ENCODE measurements around the gene ELP5. TPM values are rescaled to one million over a fixed set of nuclear protein-coding genes. Genes with fewer than 3 reads are reported as not detected.

Gene ELP5
- total RNA-seq (2014; rRNA removed; shearing (Covaris generic)) (23.2 and 41.4 TPM in 2 replicates), polyA plus RNA-seq (2016; fragmentation: Nextera tagmentation; extraction: Ambion mirVana) (38.3 and 40.9 TPM in 2 replicates)
- long read RNA-seq, transcript ELP5-204 (8 exons, 1,423 nt), result major isoform, 21 of 34 reads
- long read RNA-seq, partial matches to known transcripts, result 4 of 34 reads
- long read RNA-seq, other reads (novel, unspliced or antisense), result 2 of 34 reads

GRCh38 chr17:7252176-7253043, at the start of gene ELP5:
ELP5 (plus strand) TSS chr17:7252215; CDS start chr17:7252551, 336 bp downstream.
- ATAC-seq, result peak; percentile 70
- H3K4me1 Mint-ChIP-seq, result peaks cover 28% of the 10 kb centered on the region
- Histone ChIP-seq H3K4me1 (ENCODE audit: insufficient read depth) (peaks cover 15% of the 10 kb centered on the region), H3F3A (replicated peaks; ENCODE audit: low read depth) (peaks cover 15% of the 10 kb centered on the region; the same call in 1 of the 2 replicates), H3K27ac (ENCODE audit: low read depth) (peak within 1 kb of the TSS; percentile 96), H3K27me3 (ENCODE audit: insufficient read depth) (no peaks in the 10 kb centered on the region), H3K4me3 (peak within 1 kb of the TSS; percentile 65), H3K79me2 (replicated peaks; ENCODE audit: insufficient read depth) (peaks cover 53% of the 10 kb centered on the region), H3K4me2 (peak within 1 kb of the TSS; percentile 98), H2AFZ (peak within 1 kb of the TSS; percentile 44; the same call in 1 of the 2 replicates), H3K36me3 (ENCODE audit: insufficient read depth) (peaks cover 13% of the 10 kb centered on the region), H3K9me2 (ENCODE audit: insufficient read depth) (no peaks in the 10 kb centered on the region), H4K20me1 (replicated peaks; ENCODE audit: insufficient read depth) (peaks cover 32% of the 10 kb centered on the region)
- H3K27ac Mint-ChIP-seq, result peak within 1 kb of the TSS; percentile 100
- peak; percentile 97 for DNase-seq (ENCODE audit: low spot score)
- peak within 1 kb of the TSS; percentile 91 for H3K4me3 Mint-ChIP-seq
- peaks cover 18% of the 10 kb centered on the region for H3K27me3 Mint-ChIP-seq (ENCODE audit: insufficient read depth, low read depth, poor library complexity)
- peaks cover 3% of the 10 kb centered on the region; the same call in 2 of the 3 replicates for H3K9me3 Mint-ChIP-seq
- peaks cover 45% of the 10 kb centered on the region for H3K36me3 Mint-ChIP-seq (ENCODE audit: low read depth)
- TF ChIP-seq ZNF462 (CRISPR knock-in tag; IDR thresholded peaks at IDR 0.05) (no peak), NANOG (IDR thresholded peaks at IDR 0.05; ENCODE audit: borderline replicate concordance) (no peak), EZH2phosphoT487 (IDR thresholded peaks at IDR 0.05; ENCODE audit: unreplicated experiment) (no peak), ETS1 (IDR thresholded peaks at IDR 0.05) (peak; percentile 52; the same call in 1 of the 2 replicates), REST (IDR thresholded peaks at IDR 0.05; ENCODE audit: unreplicated experiment) (no peak), ZNF114 (CRISPR knock-in tag; IDR thresholded peaks at IDR 0.05) (no peak), EZH2 (IDR thresholded peaks at IDR 0.05; ENCODE audit: low read depth, unreplicated experiment) (no peak), POLR2AphosphoS5 (IDR thresholded peaks at IDR 0.05; ENCODE audit: low read depth) (peak; percentile 91), CTCF (conservative IDR thresholded peaks at IDR 0.05; ENCODE audit: low read depth in 2 of 2) (peak; percentile 7 to 59; a peak in 2 of 4 replicates), ZNF331 (CRISPR knock-in tag; IDR thresholded peaks at IDR 0.05; ENCODE audit: low read depth) (no peak), STAT1 (IDR thresholded peaks at IDR 0.05; ENCODE audit: unreplicated experiment) (no peak), JUNB (IDR thresholded peaks at IDR 0.05; ENCODE audit: unreplicated experiment) (no peak)

All from GM23338 (cell line).